Endothelial cell of umbilical vein (primary cell): ENCODE measurements around the gene HSBP1.

Source experiments
- CTCF ChIP-seq, 2 donors: IDR thresholded peaks; 1 replicate in 1 of 2; 2 replicates in 1 of 2; pipeline ENCODE4 v1.5.1; 2011; ENCODE audit warnings: low read length in 2 of 2, mild to moderate bottlenecking in 2 of 2, moderate library complexity in 2 of 2, control low read depth in 1 of 2, inconsistent platforms in 1 of 2, low read depth in 1 of 2; ENCODE audit not compliant: insufficient read depth in 1 of 2; ENCODE audit errors: extremely low read depth in 1 of 2
- EZH2 ChIP-seq: IDR thresholded peaks from 2 replicates; pipeline ENCODE4 v1.6.1; 2012; ENCODE audit warnings: borderline replicate concordance, low read depth, mild to moderate bottlenecking, moderate library complexity, low read length, inconsistent platforms; ENCODE audit not compliant: severe bottlenecking
- GATA2 ChIP-seq: IDR thresholded peaks from 2 replicates; pipeline ENCODE4 v1.7.0; 2011; ENCODE audit warnings: low read depth, mild to moderate bottlenecking, moderate library complexity, mixed read lengths, low read length; ENCODE audit not compliant: insufficient read length, insufficient read depth
- MAX ChIP-seq: IDR thresholded peaks from 2 replicates; pipeline ENCODE4 v1.6.1; 2011; ENCODE audit not compliant: insufficient read depth, insufficient read length
- MYC ChIP-seq: IDR thresholded peaks from one replicate; pipeline ENCODE4 v1.6.1; 2011; ENCODE audit warnings: mild to moderate bottlenecking, low read depth, low read length
- POLR2AphosphoS5 ChIP-seq: IDR thresholded peaks from 2 replicates; pipeline ENCODE4 v1.6.1; 2012; ENCODE audit warnings: low read depth, mild to moderate bottlenecking, control low read depth, low read length, moderate library complexity; ENCODE audit not compliant: insufficient read depth

GRCh38 chr16:83803811-83804210, 4.0 kb upstream of the HSBP1 start:
- TF ChIP-seq MYC (no peak), POLR2AphosphoS5 (no peak), EZH2 (no peak), CTCF (IDR thresholded peaks at IDR 0.05; ENCODE audit: extremely low read depth in 1 of 2, insufficient read depth in 1 of 2, low read depth in 1 of 2, low read length in 2 of 2) (no peak), MAX (no peak), GATA2 (no peak)
